Heart right ventricle (tissue), 16 donors: Measurements from ENCODE around the gene PPFIA3. TPM values are rescaled to one million over a fixed set of nuclear protein-coding genes. Genes with fewer than 3 reads are reported as not detected.

ENCODE experiments used
- ATAC-seq, 8 donors: fragments of 200-7000 bp; cut with Tn5 transposase; one replicate each; pipeline ENCODE4 v1.9.1; 2020; ENCODE audit warnings: mild to moderate bottlenecking in 8 of 8, moderate library complexity in 8 of 8, moderate number of reproducible peaks in 1 of 8
- DNase-seq, 2 donors: peaks; one replicate each; pipeline ENCODE4 v3.0.0-alpha.2; 2020
- H3K27ac ChIP-seq, 10 donors: fragments of 200-600 bp; sonication (generic) in 2 of 10; one replicate each; pipeline versions ENCODE4 v1.5.0 to v1.8.0; 2020 to 2022; ENCODE audit warnings: mild to moderate bottlenecking in 3 of 10
- H3K27me3 ChIP-seq, 7 donors: fragments of 200-600 bp; one replicate each; pipeline ENCODE4 v1.8.0; 2021 to 2022; ENCODE audit warnings: mild to moderate bottlenecking in 2 of 7
- H3K36me3 ChIP-seq, 9 donors: fragments of 200-600 bp; sonication (generic) in 1 of 9; one replicate each; pipeline versions ENCODE4 v1.5.0 to v1.8.0; 2020 to 2022; ENCODE audit warnings: mild to moderate bottlenecking in 2 of 9
- H3K4me1 ChIP-seq, 9 donors: fragments of 200-600 bp; sonication (generic) in 1 of 9; one replicate each; pipeline versions ENCODE4 v1.5.0 to v1.8.0; 2020 to 2022; ENCODE audit warnings: mild to moderate bottlenecking in 4 of 9
- H3K4me3 ChIP-seq, 10 donors: fragments of 200-600 bp; sonication (generic) in 2 of 10; one replicate each; pipeline versions ENCODE4 v1.5.0 to v1.8.0; 2020 to 2022; ENCODE audit warnings: mild to moderate bottlenecking in 7 of 10, moderate library complexity in 2 of 10
- H3K9me3 ChIP-seq, 11 donors: fragments of 200-600 bp in 10 of 11; sonication (generic) in 2 of 11; one replicate each; pipeline versions ENCODE4 v1.5.0 to v1.8.0; 2013 to 2022; ENCODE audit warnings: mild to moderate bottlenecking in 2 of 11, control low read depth in 1 of 11, moderate library complexity in 1 of 11
- WGBS, 2 donors: extraction: QIAGEN DNeasy Blood & Tissue Kit; methylation state at CpG; one replicate each; pipeline ENCODE4 v1.1.7; 2013; ENCODE audit warnings: inconsistent platforms in 1 of 2; 5-methylcytosine and 5-hydroxymethylcytosine counted together
- intact Hi-C, 10 donors: fragments of 100-400 bp; cut with DNase I; formaldehyde crosslinking; loops; one replicate each; pipeline versions ENCODE4 v1.11.1 to v1.14.2; 2022
- polyA plus RNA-seq, 2 donors: library from polyadenylated mRNA; stranded (reverse); fragments of 200-250 nt; gene quantifications; one replicate each; pipeline ENCODE4 v1.2.3, GENCODE V29; 2013
- total RNA-seq, 10 donors: library from RNA; stranded (reverse); fragmentation: NEBNext Ultra II Directional in 3 of 10; extraction: Animal tissue kit (Norgen Biotek cat#: 25700) in 3 of 10; gene quantifications; one replicate each; pipeline versions ENCODE4 v1.2.1 to v1.2.4, GENCODE V29; 2021 to 2023
- TF ChIP-seq, protein P1 (sequence below), 9 donors: fragments of 200-600 bp; sonication (generic) in 2 of 9; IDR thresholded peaks; one replicate each; pipeline versions ENCODE4 v1.5.0 to v1.8.0; 2021 to 2022; ENCODE audit warnings: antibody characterized with exemption in 9 of 9, mild to moderate bottlenecking in 5 of 9, moderate library complexity in 1 of 9
- donor health status: Arrhythmogenic right ventricular cardiomyopathy.
- donor health status: ischemic (EF 13 %, LVEDD 7.1; RV severe dilation, severe dysfunction).
- donor health status: healthy with polysubstance abuse.
- donor health status: DM: no; HTN: yes; CAD: no.
- donor health status: DM: no; HTN: no; CAD: no.
- donor health status: ischemic (EF 25% LVEDD 6.9; RV normal size, moderate dysfunction).
- donor health status: ischemic (EF 25% LVEDD 5.7; RV mildly dilated, moderate dysfunction).
- donor health status: healthy.
- donor health status: DM: yes; HTN: yes; CAD: no.
- donor health status: Ischemic cardiomyopathy.
- donor health status: ischemic (EF 35%, LVEDD 5.7; RV mildly dilated, moderate dysfunction).
- donor health status: nonischemic (EF 11% LVEDD 7.7; RV severe dilation, severe dysfunction).
- donor health status: DM: yes; HTN: yes; CAD: no.
- donor health status: PGD.
- donor health status: ischemic (EF 29% LVEDD 5.4; RV normal size, mild dysfunction).
- donor health status: nonischemic (EF 23%, LVEDD 6.1; RV moderate dilation, normal function).

The PPFIA3 gene
- total and polyA plus RNA-seq, 12 donors = 3.6 to 16.7 (median 6.3) TPM

DNA sequence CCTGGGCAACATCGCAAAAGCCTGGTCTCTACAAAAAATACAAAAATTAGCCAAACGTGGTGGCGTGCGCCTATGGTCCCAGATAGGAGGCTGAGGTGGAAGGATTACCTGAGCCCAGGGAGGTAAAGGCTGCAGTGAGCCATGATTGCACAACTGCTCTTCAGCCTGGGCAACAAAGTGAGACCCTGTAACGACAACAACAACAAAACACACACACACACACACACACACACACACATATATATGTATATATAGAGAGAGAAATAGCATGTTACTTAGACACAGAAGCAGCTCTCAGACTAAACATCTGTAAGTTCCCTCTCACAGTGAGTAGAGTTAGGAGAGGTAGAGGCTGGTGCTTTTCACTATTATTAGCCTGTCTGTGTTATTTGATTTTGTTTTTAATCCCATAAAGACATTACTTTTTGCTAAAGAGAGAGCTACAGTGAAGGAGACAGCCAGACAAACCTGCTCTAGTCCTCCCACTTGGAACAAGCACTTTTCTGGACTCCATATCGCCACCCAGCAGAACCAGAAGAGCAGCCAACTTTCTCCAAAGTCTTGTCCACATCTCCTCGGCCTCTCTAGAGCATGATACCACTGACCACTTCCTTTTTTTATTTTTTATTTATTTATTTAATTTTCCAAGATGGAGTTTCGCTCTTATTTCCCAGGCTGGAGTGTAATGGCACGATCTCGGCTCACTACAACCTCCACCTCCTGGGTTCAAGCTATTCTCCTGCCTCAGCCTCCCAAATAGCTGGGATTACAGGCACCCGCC, 7.9 kb upstream of the PPFIA3 start:
- intact Hi-C loops = loop anchor here in 2 of 10 donors (5.0 kb wide), 1 partner anchor 36 kb away; no protein-coding TSS in a partner anchor
- Histone ChIP-seq H3K4me3 (no peak overlapping the region), H3K9me3 (no peaks in the 10 kb centered on the region), H3K27ac (peak overlapping the region in 1 of 10 donors; percentile 19), H3K36me3 (peaks cover 0 to 34% (median 25%) of the 10 kb centered on the region in 9 donors), H3K27me3 (no peaks in the 10 kb centered on the region), H3K4me1 (peaks cover 5 to 42% (median 25%) of the 10 kb centered on the region in 9 donors)
- TF ChIP-seq, protein P1, sequence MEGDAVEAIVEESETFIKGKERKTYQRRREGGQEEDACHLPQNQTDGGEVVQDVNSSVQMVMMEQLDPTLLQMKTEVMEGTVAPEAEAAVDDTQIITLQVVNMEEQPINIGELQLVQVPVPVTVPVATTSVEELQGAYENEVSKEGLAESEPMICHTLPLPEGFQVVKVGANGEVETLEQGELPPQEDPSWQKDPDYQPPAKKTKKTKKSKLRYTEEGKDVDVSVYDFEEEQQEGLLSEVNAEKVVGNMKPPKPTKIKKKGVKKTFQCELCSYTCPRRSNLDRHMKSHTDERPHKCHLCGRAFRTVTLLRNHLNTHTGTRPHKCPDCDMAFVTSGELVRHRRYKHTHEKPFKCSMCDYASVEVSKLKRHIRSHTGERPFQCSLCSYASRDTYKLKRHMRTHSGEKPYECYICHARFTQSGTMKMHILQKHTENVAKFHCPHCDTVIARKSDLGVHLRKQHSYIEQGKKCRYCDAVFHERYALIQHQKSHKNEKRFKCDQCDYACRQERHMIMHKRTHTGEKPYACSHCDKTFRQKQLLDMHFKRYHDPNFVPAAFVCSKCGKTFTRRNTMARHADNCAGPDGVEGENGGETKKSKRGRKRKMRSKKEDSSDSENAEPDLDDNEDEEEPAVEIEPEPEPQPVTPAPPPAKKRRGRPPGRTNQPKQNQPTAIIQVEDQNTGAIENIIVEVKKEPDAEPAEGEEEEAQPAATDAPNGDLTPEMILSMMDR (IDR thresholded peaks at IDR 0.05) = no peak
- ATAC-seq (no peak), DNase-seq (no peak)
- 80 to 88% methylated on average over 11 of the region's 11 CpGs for WGBS, 2 donors

DNA sequence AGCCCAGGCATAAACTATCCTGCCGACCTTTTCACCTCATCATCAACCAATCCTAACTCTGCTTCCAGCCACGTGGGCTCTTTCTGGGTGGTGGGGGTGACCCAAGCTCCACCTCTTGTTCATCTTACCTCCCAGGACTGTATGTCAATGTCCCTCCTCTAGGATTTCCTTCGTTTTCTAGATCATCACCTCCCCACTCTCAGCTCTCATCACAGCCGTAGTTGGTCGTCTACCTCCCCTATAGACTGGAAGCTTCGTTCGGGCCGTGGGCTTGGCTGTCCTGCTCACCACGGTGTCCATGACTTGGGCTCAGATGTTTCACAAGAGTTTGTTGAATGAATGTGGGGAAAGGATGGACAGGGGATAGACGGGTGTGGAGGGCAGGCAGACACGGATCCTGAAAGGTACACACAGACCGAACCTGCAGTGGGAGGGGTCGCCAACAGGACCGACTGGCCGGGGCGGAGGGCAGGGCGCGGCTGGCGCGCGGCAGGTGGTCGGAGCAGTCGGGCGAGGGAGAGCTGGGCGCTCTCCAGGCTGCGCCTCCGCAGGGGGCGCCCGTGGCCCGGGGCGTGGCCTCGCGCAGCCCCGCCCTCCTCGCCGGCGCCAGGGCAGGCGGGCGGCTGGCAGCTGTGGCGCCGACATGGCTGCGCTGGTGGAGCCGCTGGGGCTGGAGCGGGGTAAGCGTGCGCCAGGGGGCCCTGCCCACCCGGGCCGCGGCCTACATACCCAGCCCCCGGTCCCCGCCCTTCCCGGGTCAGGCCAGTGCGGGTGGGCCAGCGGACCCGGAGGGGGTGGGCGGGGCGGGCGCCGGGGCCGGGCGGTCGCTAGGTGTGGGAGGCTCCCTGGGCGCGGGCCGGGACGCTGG, 5.3 kb upstream of the PPFIA3 start, which contains the start of gene LIN7B:
TSS of gene LIN7B (plus strand) at position 609 of the 868 bp plus-strand sequence. CDS start at position 644, 35 bp downstream.
- H3K36me3 ChIP-seq = peaks cover 0 to 8% (median 2%) of the 10 kb centered on the region in 9 donors
- no peaks in the 10 kb centered on the region for H3K9me3 ChIP-seq
- peak; percentile 38 to 70 (median 60) for ATAC-seq
- H3K4me3 ChIP-seq = peak within 1 kb of the TSS; percentile 67 to 98 (median 87)
- intact Hi-C loops = loop anchor here in 2 of 10 donors (5.0 kb wide), 1 partner anchor 33 kb away; no protein-coding TSS in a partner anchor
- DNase-seq = peak; percentile 65 to 77
- peaks cover 13 to 60% (median 38%) of the 10 kb centered on the region in 9 donors for H3K4me1 ChIP-seq
- WGBS, 2 donors = 1% methylated on average over 45 to 66 of the region's 66 CpGs
- no peaks in the 10 kb centered on the region for H3K27me3 ChIP-seq
- TF ChIP-seq, protein P1 (IDR thresholded peaks at IDR 0.05) = peak; percentile 35 to 81 (median 56)
- peak within 1 kb of the TSS; percentile 64 to 94 (median 90) for H3K27ac ChIP-seq

DNA sequence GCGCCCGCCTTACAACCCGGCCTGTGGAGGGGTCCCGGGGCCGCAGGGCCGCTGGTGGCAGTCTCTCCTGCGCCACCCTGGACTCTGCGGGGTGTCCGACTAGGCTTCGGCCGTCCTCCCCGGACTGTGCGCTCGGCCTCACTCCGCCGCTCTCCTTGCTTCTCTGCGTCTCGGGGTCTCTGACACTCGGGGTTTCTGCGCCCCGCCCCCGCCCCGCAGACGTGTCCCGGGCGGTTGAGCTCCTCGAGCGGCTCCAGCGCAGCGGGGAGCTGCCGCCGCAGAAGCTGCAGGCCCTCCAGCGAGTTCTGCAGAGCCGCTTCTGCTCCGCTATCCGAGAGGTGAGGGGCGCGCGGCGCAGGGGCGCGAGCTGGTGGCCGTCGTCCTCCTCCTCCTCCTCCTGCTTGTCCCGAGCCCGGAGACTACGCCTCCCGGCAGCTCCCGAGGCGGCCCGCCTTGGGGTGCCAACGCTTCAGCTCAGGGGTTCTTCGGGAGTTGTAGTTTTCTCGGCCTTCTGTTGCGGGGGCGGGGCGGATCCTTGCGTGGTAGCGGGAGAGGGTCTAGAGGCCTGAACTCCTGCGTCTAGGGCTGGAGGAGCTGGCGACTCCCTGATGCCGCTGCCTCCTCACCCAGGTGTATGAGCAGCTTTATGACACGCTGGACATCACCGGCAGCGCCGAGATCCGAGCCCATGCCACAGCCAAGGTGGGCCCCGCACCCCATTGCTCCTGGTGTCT, 4.5 kb upstream of the PPFIA3 start:
- H3K4me1 ChIP-seq = peaks cover 16 to 63% (median 44%) of the 10 kb centered on the region in 9 donors
- peaks cover 0 to 6% (median 0%) of the 10 kb centered on the region in 7 donors for H3K27me3 ChIP-seq
- peak overlapping the region; percentile 64 to 94 (median 90) for H3K27ac ChIP-seq
- WGBS, 2 donors = 9 to 10% methylated on average over 60 to 68 of the region's 68 CpGs
- no peaks in the 10 kb centered on the region for H3K36me3 ChIP-seq
- intact Hi-C loops = loop anchor here in 5 of 10 donors (5.0 kb wide), 3 partner anchors 33 to 43 kb away; partner anchors contain the start of genes HRC (in 2 of the 5) and TRPM4 (in 2 of the 5)
- H3K4me3 ChIP-seq = peak overlapping the region; percentile 67 to 98 (median 87)
- peak; percentile 16 to 32 (median 24) for ATAC-seq
- TF ChIP-seq, protein P1 (IDR thresholded peaks at IDR 0.05) = no peak
- peak; percentile 71 to 76 for DNase-seq
- no peaks in the 10 kb centered on the region for H3K9me3 ChIP-seq
